HUDEP-2 (cell line): ENCODE measurements around the gene PPP2R5E.
"Not testable (repeated sequence)": the region's sequence is repeated elsewhere in the genome, so short reads cannot be mapped to it uniquely, and the experiment has no call there.

ENCODE experiments used
- DNase-seq, 76 experiments: peaks; one replicate each; lab custom pipeline; 2025; ENCODE audit not compliant: unreplicated experiment in 76 of 76; lab: John Stamatoyannopoulos, UW

Gene PPP2R5E

DNA sequence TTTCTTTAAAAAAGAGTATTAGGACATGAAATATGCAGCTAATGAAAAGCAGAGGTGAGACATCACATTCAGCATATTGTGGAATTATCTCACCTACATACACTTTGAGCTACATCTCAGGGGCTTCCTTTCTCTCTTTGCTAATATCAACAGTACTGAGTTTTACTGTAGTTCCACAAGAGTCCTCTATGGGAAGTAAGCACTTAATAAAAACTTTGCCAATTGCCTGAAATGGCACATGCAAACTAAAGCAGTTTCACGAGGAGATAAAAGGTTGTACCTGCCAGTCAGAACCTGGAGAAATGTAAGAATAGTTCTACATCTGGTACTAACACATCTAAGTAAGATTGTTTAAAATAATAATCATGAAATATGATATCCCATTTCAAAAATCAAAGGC, 150.9 kb downstream of the PPP2R5E start:
- DNase-seq, result no peak

DNA sequence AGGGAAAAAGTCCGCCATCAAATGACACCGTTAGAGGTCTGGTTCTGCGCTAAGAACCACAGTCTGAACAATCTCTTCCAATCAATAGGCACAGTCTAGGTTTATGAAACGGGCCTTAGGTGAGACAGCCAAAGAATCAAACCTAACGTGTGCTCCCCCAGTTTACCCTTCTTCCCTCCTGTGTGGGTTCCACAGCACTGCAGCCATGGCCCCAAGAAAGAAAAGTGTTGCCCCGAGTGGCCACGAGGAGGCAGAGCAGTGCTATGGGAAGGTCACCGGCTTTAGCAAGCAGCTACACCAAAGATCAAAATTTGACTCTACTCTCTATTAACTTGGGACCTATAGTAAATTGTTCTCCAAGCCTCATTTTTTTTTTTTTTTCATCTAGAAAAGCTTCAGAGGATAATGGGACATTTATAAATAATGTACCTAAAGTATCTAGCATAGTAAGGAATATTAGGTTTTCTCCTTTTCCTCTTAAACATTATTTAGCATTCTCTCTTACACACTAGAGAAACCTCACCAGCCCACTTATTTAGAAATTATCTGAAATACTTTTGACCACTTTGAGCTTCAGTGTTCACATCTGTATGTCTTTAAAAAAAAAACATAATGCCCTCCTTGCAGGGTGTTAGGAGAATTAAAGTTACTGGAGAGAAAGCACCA, 154.3 kb downstream of the PPP2R5E start:
- peak in 66 of 76 experiments; percentile 1 to 67 (median 38) for DNase-seq

DNA sequence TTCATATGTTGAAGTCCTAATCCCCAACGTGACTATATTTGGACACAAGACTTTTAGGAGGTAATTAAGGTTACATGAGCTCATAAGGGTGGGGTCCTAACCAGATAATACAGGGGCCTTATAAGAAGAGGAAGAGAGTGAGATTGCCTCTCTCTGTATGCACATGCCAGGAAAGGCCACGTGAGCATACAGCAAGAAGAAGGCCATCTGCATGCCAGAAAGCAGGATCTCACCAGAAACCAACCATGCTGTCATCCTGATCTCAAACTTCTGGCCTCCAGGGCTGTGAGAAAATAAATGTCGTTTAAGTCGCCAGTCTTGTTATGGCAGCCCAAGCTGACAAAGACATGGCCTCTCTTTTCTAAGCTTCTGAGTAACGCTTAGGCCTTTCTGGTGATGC, 155.5 kb downstream of the PPP2R5E start:
- DNase-seq, result no peak

DNA sequence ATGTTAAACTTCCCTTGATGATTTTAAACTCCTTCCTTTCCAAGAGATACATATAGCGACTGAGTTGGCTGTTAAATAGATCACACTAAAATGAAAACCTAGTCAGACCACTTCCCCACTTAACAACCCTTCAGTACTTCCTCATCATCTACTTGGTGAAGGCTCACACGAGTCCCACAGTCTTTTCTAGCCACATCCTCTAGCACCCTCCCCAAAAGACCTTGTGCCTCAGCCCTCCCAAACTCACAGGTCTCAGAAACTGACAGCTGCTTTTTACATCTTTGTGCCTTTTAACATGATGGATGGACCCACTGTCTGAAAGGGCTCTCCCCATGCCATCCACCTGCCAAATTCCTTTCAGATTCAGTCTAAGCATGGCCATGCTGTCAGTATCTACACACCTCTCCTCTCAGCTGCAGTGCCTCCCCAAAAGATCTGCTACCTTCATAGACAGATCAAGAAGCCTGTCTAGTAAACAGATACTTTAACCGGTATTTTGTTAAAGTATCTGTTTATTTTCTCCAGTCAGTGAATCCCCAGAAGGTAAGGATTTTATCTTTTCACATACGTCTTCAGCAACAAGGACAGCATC, 159.3 kb downstream of the PPP2R5E start:
- DNase-seq, result no peak

DNA sequence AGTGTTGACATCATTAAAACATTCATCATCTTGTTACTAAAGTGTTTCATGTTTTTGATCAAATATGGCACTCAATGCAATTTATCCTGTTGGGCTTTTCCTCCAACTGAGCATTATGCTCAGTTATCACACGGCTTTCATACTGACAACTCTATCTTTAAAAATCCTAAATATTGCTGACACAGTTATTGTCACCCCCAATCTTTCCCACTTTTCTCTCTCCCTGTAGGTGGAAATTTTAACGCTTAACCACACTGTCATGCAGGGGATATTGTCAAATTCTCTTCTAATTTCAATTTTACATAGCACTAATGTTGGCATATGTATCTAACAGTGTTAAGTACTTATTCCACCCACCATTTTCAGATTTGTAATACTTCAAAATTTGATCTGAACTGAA, 164.7 kb downstream of the PPP2R5E start:
- DNase-seq, result no peak

DNA sequence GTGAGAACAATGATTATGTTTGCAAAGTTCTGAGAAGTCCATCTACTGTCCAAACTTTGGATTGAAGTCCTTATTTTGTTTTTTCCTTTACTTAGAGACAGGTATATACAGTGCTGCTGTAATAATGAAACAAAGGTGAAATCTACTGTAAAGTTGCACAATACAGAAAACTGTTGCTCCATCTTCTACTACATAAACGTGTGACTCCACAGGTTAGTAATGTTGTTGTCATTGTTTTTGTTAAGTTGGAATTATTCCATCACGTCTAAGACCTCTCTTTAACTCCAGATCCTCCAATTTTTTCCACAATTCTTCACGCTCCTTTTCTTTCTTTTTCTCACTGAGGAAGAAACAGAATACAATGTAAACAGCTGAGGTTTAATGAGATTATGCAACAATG, 167.4 kb downstream of the PPP2R5E start:
- no peak for DNase-seq

DNA sequence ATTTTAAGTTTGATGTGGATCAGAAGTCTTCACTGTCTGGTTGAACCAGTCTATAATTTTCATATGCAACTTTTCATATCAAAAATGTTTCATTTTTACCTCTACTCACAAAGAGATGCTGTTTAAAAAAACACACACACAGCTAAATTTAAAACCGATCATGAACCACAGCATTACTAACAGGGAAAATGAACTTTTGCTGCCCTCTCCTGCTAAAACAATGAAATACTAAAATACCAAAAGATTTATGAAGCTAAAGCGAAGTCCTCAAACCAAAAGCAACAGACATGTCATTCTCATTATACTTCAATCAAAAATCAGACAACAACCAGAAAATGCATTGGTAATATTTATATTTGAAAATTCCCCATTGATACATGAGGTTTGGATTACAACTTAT, 171.6 kb downstream of the PPP2R5E start:
- DNase-seq, result not testable (repeated sequence)

DNA sequence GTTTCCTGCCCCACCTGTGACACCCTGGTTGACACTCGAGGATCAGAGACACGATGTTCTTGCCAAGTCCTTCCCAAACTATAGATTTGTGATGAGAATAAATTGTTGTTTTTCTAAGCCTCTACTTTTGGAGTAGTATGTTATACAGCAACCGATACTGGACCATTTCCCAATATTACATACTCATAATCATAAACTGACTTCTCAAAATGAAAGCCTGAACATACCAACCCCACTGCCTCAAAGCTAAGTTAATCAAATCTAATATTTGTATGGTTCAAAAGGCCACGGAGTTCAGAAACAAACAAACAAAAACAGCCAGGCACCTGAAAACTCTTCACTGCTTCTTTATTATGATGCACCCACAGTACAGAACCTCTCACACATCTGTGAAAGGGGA, 172.1 kb downstream of the PPP2R5E start:
- no peak for DNase-seq

DNA sequence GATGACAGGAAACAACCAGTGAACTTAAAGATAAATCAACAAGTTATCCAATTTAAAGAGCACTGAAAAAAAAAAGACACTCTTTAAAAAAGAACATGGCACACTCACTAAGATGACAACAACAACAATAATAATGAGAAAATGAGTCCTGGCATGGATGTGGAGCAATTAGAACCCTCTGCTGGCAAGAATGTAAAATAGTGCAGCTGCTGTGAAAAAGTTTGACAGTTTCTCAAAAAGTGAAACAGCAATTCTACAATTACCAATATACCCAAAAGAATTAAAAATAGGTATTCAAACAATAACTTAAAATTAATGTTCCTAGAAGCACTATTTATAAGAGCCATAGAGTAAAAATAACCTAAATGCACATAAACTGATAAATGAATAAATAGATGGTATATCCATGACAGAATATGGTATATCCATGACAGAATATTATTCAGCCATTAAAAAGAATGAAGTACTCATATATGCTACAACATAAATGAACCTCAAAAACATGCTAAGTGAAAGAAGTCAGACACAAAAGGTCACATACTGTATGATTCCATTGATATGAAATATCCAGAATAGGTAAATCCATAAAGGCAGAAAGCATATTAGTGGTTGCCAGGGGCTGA, 175.3 kb downstream of the PPP2R5E start:
- DNase-seq, result no peak

DNA sequence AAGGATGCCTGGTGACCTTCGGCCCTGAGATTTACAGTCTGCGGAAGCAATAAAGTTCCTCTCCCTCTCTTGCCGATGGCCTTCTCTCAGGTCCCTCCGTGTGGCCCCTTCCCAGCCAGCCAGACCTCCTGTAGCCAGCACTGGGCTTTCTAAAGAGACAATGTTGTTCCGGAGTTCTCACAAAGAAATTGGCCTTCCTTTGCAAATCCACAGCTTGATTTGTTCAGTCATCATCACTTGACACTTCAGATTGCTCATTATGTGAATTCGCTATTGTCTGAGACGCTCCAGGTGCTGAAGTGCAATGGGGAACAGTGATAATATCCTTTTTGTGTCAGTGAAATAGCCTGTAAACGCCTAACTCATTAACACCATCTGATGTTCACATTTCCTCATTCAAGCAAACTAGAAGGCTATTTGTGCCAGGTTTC, 180.8 kb downstream of the PPP2R5E start:
- DNase-seq, result no peak

DNA sequence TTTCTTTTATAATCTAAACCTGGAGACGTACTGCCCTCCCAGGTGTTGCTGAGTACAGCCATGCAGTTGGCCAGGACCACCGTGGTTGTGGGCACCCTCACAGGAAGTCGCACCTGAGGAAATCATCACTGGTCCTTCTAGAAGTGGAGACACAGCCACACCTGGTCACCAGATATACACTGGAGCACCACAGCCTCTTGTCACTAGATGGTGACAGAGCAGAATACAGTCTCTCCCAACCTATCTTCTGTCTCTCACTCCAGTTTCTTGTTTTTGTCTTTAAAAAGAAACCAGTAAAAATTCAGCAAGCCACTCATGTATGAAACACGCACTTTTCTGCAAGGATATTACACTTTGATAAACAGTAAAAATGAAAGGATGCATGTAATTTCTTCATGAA, 181.4 kb downstream of the PPP2R5E start:
- no peak for DNase-seq

DNA sequence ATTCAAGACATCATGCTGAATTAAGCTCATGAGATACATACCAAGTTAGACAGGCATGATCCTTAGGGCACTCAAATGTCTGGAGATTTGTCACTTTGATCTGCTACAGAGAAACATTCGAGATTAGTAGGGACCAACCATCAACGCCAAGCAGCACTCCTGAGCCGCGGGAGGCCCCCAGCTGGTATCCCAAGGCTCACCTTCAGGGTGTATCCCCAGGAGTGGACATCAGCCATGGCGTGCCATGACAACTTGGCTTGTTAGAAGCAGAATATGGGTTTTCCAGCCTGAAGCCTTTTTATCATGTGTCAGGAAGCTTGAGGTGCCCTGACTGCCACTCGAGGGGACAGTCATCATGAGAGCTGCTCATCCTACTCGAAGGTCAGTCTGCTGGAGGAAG, 185.3 kb downstream of the PPP2R5E start:
- DNase-seq, result no peak

DNA sequence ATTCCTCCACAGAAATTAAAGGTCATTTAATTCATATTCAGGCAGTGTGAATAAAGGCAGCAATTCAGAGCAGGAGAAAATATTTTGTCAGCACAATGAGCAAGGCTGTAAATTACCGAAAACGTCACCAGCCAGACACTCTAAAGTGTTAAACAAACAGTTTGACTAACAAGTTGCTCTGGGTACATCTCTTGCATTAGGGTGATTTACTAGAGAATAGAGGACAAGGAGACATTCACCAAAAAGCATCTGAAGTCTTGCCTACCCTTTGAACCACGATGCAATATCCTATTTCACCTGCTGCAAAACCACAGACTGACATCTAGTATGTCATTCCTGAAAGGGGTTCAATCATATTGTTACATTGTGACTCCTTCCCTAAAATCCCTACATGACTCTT, 197.4 kb downstream of the PPP2R5E start:
- no peak for DNase-seq

DNA sequence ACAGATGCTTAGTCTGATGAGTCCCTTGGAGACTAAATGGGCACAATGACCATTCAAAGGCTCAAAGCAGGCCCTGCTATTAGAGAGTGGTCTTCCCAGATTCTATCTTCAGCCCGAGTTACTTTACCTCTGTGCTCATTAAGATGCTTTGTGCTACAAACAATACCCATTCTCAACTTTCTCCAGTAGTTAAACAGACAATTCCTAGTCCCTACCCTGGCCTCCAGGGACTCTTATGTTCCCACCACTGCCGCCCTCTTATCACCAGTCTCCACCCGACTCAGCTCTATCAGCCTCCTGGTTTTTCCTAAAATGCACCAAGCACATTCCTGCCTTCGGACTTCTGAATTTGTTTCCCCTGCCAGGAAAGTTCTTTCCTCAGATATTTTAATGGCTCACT, 198.8 kb downstream of the PPP2R5E start:
- DNase-seq, result no peak

DNA sequence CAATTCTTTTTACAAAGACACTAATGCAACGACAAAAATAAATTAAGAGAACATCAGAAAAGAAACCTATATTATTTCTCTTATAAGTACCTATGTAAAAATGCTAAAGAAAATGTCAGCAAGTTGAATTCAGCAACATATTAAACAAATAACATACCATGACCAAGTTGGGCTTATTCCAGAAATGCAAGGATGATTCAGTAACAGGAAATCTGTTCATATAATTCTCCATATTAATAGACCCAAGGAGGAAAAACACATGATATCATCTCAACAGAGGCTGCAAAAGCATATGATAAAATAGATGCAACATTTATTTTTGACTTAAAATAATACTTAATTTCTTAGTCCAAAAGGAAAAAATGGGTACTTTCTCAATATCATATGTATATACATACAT, 199.3 kb downstream of the PPP2R5E start:
- DNase-seq, result no peak

DNA sequence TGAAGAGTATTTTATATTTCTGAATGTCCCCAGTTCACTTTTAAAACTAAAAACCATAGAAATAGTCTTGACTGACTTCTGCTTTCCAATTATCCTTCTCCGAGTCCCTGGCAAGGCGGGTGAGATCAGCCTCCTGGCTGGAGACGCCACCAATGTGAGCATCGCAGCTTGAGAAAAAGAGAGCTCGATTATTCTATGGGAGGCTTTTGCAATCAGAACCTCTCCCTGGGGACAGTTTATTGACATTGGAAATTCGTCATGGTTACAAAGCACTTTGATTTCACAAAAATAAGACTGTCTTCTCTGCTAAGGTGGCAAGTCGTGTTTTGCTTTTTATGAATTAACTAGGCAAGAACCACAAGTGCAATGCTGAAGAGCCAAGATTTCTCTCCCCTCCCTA, 200.8 kb downstream of the PPP2R5E start:
- DNase-seq, result no peak

DNA sequence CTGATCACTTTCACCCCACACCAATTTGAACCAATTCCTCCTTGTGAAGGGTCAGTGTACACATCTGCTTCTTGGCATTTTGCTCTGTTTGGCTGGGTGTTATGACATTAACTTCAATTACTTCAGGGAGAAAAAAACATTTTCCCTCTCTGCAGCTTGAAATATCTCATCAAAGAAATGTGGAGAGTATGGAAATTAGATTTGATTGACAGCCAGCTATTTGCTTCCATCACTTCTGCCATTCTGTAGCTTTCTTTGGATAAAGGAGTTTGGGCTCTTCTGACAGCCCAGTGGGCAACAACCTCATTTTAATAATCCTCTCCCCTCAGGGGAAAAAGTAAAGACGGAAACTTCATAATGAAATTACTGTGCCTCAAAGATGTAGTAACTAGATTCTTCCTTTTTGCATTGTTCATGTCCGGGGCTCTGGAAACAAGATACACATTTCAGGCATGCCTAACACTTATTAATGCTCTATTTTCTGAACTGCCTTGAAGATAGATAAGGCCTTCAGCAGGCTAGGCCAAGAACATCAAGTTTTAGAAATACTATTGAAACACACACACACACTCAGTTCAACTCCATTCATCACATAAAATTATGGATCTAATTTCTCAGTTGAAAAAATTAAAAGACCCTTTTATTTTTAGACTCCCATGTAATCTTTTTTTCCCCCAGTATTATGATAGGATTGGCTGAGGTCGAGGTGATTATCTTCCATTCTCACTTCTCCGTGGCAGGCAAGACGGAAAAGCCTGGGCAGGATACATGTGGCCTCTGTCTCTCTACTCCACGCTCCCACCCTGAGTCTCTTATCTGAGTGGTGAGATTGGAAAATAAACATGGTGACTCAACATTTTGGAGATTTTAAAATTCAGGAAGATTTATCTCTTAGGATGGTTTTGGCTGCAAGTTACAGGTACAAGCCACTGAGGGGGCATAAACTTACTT, 214.1 kb downstream of the PPP2R5E start:
- DNase-seq, result no peak

DNA sequence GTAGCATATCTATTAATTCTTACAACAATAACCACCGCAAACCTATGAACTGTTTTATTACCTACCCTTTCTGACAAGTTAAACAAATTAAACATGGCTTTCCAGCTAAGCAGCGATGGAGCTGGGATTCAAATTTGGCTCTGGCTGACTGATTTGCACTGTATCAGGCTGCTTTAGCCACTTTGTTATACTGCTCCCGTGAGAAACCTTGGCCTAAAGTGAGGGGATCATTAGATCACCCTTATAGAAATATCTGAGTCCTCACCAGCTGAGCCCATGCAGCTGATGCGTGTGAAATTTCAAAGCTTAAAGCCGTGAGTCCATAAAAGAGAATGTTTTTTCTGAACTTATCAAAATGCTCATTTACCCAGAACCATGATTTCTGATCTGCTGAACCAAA, 216.3 kb downstream of the PPP2R5E start:
- DNase-seq, result no peak

DNA sequence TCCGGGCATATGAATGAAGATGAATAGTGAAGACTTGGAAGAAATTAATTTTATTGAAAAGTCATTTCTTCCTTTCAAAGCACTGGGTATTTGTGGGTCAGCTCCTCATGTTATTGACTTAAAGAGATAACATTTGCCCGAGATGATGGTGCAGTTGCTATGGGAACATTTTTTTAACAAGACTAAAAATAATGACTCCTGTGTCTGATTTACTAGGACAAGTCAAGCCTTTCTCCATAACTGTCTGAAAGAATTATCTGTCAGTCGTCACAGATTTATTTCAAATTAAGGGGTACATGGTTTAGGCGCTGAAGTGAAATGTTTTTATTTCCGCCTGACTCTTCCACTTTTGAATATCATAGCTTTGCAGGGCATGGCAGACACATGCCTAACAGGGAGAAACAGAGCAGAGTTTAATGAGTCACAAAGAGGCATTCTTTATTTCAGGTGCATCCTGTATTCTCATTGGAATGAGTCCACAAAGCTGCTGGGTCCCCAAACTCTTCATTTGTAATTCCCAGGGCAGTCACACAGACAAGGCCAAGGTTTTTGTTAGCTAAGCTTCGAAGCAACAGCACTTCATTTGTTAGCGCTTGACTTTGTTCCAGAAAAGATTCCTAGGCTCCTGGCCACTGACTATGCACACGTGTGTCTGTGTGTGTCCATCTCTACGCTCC, 220.1 kb downstream of the PPP2R5E start:
- no peak for DNase-seq

DNA sequence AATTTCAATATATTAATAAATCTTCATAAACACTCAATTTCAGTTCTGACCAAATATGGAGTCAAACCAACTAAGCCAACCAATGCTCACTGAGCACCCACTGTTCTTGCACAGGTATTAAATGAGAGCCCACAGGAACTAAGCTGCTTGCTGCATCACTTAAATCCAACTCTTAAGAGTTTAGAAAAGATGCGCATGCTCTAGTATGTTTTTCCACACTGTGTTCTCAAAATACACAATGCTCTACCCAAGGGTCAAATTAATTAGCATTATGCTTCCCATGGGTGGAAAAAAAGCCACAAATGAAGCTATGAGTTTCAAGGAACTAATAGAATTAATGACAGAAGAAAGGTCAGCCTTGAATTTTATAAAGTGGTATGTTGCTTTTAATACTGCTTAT, 220.7 kb downstream of the PPP2R5E start:
- DNase-seq, result no peak
